ENCODE data around the gene C19orf44.

DNA sequence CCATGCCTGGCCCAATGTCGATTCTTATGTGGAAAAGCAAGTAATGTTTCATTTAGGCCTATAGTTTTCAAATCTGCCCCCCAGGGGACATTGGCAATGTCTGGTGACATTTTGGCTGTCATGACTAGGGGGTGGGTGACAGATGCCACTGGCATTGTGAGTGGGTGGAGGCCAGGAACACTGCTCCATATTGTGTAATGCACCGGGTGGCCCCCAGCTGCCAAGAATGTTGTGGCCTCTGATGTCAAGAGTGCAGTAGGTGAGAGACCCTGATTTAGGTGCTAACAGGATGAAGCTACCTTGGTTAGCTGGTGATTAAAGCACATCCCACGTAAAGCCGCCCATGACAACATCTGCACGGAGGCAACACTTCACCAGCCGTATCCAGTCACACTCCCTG lies 10.8 kb downstream of the C19orf44 start:
- TF ChIP-seq, protein P1, sequence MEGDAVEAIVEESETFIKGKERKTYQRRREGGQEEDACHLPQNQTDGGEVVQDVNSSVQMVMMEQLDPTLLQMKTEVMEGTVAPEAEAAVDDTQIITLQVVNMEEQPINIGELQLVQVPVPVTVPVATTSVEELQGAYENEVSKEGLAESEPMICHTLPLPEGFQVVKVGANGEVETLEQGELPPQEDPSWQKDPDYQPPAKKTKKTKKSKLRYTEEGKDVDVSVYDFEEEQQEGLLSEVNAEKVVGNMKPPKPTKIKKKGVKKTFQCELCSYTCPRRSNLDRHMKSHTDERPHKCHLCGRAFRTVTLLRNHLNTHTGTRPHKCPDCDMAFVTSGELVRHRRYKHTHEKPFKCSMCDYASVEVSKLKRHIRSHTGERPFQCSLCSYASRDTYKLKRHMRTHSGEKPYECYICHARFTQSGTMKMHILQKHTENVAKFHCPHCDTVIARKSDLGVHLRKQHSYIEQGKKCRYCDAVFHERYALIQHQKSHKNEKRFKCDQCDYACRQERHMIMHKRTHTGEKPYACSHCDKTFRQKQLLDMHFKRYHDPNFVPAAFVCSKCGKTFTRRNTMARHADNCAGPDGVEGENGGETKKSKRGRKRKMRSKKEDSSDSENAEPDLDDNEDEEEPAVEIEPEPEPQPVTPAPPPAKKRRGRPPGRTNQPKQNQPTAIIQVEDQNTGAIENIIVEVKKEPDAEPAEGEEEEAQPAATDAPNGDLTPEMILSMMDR (IDR thresholded peaks at IDR 0.05): no peak
- TF ChIP-seq POLR2A (IDR thresholded peaks at IDR 0.05; ENCODE audit: low read length) (no peak), RAD21 (conservative IDR thresholded peaks at IDR 0.05 in 1 of 2, IDR thresholded peaks at IDR 0.05 in 1 of 2) (no peak), FOSB (CRISPR knock-in tag; IDR thresholded peaks at IDR 0.05) (no peak)
- TF ChIP-seq, protein P2, sequence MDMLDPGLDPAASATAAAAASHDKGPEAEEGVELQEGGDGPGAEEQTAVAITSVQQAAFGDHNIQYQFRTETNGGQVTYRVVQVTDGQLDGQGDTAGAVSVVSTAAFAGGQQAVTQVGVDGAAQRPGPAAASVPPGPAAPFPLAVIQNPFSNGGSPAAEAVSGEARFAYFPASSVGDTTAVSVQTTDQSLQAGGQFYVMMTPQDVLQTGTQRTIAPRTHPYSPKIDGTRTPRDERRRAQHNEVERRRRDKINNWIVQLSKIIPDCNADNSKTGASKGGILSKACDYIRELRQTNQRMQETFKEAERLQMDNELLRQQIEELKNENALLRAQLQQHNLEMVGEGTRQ (IDR thresholded peaks at IDR 0.05): no peak
- TF ChIP-seq, protein P3, sequence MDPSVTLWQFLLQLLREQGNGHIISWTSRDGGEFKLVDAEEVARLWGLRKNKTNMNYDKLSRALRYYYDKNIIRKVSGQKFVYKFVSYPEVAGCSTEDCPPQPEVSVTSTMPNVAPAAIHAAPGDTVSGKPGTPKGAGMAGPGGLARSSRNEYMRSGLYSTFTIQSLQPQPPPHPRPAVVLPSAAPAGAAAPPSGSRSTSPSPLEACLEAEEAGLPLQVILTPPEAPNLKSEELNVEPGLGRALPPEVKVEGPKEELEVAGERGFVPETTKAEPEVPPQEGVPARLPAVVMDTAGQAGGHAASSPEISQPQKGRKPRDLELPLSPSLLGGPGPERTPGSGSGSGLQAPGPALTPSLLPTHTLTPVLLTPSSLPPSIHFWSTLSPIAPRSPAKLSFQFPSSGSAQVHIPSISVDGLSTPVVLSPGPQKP (IDR thresholded peaks at IDR 0.05; ENCODE audit: low read depth, low read length): no peak

All from A549 (cell line).